GM10847 (cell line): Measurements from ENCODE around the gene KCNT2.

Experiments
- POLR2A ChIP-seq: IDR thresholded peaks from 2 replicates; pipeline ENCODE4 v1.6.1; 2011; ENCODE audit not compliant: insufficient read length; ENCODE audit errors: extremely low read depth

KCNT2 gene

DNA sequence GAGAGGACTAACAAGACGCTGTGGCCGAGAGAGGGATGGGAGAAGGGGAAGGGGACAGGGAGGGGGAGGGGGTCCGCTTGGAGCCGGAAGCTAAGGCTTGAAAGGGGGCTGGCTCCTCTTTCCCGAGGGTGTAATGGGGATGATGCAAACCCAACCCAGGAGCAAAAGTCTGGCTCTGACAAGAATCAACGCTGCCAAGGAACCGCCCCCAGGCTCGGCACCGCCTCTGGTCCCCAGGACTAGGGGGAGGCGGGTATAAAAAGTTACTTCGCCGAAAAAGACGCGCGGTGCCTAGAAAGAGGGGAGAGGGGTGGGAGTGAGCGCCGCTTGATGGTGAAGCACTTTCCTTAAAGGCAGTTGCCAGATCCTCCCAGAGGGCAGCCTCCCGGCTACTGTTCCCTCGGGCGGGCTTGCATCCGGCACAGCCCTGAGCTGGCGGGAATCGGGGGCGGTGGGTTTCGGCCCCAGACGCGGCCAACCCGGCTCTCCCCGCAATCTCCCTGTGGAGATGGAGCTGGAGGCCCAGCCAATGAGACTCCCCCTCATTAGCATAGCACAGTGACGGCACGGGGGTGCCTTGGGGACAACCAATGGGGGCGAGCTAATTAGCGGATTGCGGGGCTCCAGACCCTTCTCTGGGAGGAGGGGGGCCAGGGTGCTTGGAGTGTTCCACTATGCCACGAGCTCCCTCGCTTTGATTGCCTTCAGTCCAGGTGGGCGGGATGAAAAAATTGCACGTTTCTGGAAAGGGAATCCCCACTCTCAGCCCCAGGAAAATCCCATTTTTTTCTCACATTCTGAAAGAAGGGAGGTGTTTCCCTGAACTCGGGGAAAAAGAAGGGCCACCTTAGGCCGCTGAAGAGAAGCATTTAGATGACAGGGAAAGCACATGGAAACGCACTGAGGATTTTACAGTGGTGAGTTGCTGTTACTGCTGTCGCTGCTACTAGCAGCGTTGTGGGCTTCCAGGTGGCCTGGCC, at the start of gene KCNT2:
KCNT2 (minus strand) TSS at position 51 of the 980 bp plus-strand sequence. CDS start 131 bp downstream, outside the sequence.
- no peak for TF ChIP-seq POLR2A

DNA sequence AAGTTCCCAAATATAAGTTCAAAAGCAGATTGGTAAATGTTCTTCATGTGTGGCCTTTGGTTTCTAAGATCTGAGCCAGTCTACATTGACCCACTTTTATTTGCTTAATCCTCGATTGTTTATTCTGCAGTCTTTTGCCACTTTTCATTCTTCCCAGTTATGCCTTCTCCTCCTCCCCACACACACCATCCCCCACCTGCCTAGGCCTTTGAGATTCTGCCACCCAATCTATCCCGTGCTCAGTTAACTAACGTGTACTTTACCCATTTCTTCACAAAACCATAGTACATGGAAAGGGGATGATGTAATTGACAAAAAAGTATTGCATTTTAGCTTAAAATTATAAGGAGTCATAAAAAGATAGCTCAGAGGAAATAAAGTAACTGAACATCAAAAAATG, 47.3 kb upstream of the KCNT2 start:
- TF ChIP-seq POLR2A = no peak

GRCh38 chr1:196655071-196655470, 46.8 kb upstream of the KCNT2 start:
- no peak for TF ChIP-seq POLR2A

GRCh38 chr1:196654271-196654670, 46.0 kb upstream of the KCNT2 start:
- TF ChIP-seq POLR2A = no peak

DNA sequence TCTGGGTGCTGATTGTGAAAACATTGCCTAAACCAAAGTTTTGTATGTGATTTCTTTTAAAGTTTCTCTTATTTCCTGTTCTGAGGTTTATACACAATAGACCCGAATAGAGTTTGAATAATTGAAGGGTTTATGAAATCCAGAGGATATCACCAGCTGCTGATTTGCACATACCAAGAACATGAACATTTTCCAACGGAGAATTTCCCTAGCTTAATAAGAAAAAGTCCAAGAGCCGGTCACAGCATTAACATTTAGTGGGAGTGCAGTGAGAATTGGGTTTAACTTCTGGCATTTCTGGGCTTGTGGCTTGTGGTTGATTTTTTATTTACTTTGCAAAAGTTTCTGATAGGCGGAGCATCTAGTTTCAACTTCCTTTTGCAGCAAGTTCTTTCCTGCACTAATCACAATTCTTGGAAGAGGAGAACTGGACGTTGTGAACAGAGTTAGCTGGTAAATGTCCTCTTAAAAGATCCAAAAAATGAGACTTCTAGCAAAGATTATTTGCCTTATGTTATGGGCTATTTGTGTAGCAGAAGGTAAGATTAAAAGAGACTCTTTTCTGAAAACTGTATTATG, 43.5 kb upstream of the KCNT2 start, which contains the start of gene CFH:
CFH (plus strand) TSS at position 407 of the 579 bp plus-strand sequence; CDS start at position 482, 75 bp downstream.
- TF ChIP-seq POLR2A = no peak

DNA sequence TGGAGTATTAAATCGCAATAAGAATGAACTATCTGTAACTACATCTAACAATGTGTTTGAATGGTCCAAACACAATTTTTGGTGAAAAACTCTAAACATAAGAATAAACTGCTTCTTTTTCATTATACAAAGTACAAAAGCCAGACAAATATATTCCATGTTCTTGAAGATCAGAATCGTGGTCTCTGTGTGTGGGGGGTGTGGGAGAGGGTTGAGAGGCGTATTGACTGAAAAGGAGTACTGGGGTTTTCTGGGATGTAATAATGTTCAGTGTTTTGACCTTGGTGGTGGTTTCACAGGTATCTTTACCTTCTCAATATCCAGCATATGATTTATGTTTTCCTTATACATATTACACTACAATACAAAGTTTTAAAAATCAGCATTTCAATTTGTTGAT, 42.8 kb upstream of the KCNT2 start:
- no peak for TF ChIP-seq POLR2A

DNA sequence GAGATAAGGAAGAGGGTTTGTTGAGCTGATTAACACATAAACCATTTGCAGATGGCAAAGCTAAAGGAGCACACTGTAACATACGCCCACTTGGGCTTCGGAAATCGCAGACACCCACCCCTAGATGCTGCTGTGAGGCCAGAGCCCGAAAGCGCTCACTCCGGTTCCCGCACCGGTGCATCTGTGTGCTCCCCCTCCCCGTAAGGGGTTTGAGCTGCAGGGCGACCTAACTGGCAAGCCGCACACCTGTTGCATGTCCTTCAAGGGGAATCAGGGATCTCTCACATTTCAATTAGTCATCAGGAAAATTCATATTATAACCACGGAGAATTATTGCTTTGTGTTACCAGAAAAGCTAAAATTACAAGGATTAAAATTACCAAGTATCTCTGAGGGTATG, 42.2 kb upstream of the KCNT2 start:
- TF ChIP-seq POLR2A = no peak

- no peak for TF ChIP-seq POLR2A
Observed at GRCh38 chr1:196649990-196650389, 41.8 kb upstream of the KCNT2 start.

DNA sequence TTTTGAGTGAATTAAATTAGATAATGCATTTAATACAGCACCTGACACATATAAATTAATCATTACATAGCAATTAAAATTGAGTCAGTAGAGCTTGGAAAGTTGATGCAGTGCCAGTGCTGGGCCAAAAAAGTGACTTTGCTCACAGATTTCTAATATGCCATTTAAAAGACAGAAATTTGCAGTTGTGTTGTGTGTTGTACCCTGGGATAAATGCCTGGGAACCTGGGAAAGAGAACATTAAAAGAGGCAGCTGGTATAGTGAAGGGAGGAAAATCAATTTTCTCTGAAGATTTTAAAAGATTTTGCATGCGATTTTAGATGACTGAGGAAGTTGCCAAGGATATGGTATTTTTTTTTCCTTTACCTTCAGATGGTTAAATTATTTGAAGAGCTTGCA, 32.7 kb upstream of the KCNT2 start:
- TF ChIP-seq POLR2A = no peak

DNA sequence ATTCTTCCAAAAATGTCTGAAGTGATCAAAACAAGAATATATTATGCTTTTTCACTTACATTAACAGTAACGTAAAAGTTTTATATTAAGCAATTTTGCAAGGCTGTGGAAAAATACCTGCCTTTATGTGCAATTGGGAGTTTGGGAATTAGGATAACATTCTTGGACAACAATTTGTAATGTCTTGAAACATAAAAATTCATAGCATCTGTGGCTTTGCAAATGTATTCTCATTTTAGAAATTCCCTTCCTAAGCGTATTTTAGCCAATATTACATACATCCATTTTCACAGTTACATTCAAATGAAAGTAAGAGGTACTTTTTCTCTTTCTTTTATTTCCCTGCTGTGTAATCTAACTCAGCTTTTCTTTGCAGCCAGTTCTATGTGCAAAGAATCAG, 30.2 kb upstream of the KCNT2 start:
- no peak for TF ChIP-seq POLR2A

- TF ChIP-seq POLR2A = no peak
Observed at GRCh38 chr1:196637606-196638005, 29.4 kb upstream of the KCNT2 start.

- no peak for TF ChIP-seq POLR2A
Observed at GRCh38 chr1:196628838-196629237, 20.6 kb upstream of the KCNT2 start.

DNA sequence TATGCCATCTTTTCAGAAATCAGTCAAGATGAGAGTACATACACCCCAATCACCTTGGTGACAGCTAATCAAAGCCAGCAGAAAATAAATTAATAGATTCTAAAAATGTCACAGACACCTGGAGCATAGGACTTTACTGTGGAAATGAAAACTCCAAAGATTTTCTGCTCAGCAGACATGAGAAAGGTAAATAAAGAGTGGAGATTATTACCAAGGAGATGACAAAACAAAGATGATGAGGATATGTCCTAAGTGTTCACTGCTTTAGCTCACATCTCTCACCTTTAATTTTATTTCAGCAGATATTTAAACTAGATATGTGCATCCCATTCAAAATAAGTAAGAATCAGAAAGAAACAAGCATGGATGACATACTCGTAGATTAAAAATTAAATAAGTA, 14.8 kb upstream of the KCNT2 start:
- TF ChIP-seq POLR2A = no peak

GRCh38 chr1:196619721-196620120, 11.5 kb upstream of the KCNT2 start:
- TF ChIP-seq POLR2A = no peak

- no peak for TF ChIP-seq POLR2A
Observed at GRCh38 chr1:196611873-196612272, 3.6 kb upstream of the KCNT2 start.

- no peak for TF ChIP-seq POLR2A
Observed at GRCh38 chr1:196609370-196609737, 1.1 kb upstream of the KCNT2 start.

GRCh38 chr1:196607981-196608380, 259 bp downstream of the KCNT2 start:
- no peak for TF ChIP-seq POLR2A

DNA sequence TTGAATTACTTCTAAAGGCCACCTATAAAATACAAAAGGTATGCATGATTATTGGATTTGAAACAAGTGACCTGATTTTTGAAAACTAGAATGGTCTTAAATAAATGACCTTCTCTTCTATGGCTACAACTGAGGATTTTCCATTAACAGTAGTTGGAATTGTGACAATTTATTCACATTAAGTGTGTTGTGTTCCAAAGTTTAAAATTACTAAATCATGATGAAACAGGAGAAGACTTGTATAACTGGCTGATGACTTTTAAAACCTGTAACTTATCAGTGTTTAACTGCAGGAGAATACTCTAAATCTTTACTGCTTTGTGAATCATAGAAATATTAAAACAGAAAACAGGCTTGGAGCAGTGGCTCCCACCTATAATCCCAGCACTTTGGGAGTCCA, 4.6 kb downstream of the KCNT2 start:
- TF ChIP-seq POLR2A = no peak
